Ascending aorta (tissue), 2 donors: ENCODE results near the gene PHF23. TPM values are rescaled to one million over a fixed set of nuclear protein-coding genes. Genes with fewer than 3 reads are reported as not detected.

Source experiments
- DNase-seq, 2 donors: peaks; one replicate each; pipeline ENCODE4 v3.0.0-alpha.2; 2019; ENCODE audit warnings: low spot score in 2 of 2
- H3K27ac ChIP-seq, 2 donors: fragments of 200-600 bp; sonication (generic); one replicate each; pipeline ENCODE4 v1.5.1; 2016 to 2017; ENCODE audit warnings: mild to moderate bottlenecking in 1 of 2
- H3K27me3 ChIP-seq: fragments of 200-600 bp; sonication (generic); one replicate; pipeline ENCODE4 v1.5.1; 2017
- H3K36me3 ChIP-seq, 2 donors: fragments of 200-600 bp; sonication (generic); one replicate each; pipeline ENCODE4 v1.5.1; 2016
- H3K4me1 ChIP-seq, 2 donors: fragments of 200-600 bp; sonication (generic); one replicate each; pipeline ENCODE4 v1.5.1; 2016 to 2017; ENCODE audit warnings: mild to moderate bottlenecking in 1 of 2
- H3K4me3 ChIP-seq, 2 donors: fragments of 200-600 bp; sonication (generic); one replicate each; pipeline ENCODE4 v1.5.1; 2016 to 2017; ENCODE audit warnings: mild to moderate bottlenecking in 1 of 2
- H3K9me3 ChIP-seq, 2 donors: fragments of 200-600 bp; sonication (generic); one replicate each; pipeline ENCODE4 v1.5.1; 2016
- CTCF ChIP-seq, 3 experiments: fragments of 200-600 bp in 2 of 3; fragments of 450-650 bp in 1 of 3; sonication (generic) in 2 of 3; IDR thresholded peaks; one replicate each; pipeline ENCODE4 v1.5.1; 2016 to 2019; ENCODE audit warnings: antibody characterized with exemption in 3 of 3, mild to moderate bottlenecking in 1 of 3, moderate library complexity in 1 of 3
- intact Hi-C: fragments of 100-400 bp; cut with DNase I; formaldehyde crosslinking; loops from one replicate; pipeline ENCODE4 v1.15.1; 2023
- total RNA-seq: library from RNA; depleted of rRNA; stranded (reverse); fragments of >200 nt; gene quantifications from one replicate; pipeline ENCODE4 v1.1.0, GENCODE V29; 2016

PHF23 gene
- total RNA-seq, 1 donor from 2014 or later = 13.3 TPM

- no peak overlapping the region for H3K4me3 ChIP-seq
- H3K27me3 ChIP-seq = no peaks in the 10 kb centered on the region
- intact Hi-C loops = no loop called here
- no peak overlapping the region for H3K27ac ChIP-seq
- DNase-seq = no peak
- H3K9me3 ChIP-seq = no peaks in the 10 kb centered on the region
- peaks cover 0 to 10% of the 10 kb centered on the region in 2 donors for H3K4me1 ChIP-seq
- H3K36me3 ChIP-seq = no peaks in the 10 kb centered on the region
- TF ChIP-seq CTCF (IDR thresholded peaks at IDR 0.05) = no peak
Observed at GRCh38 chr17:7208754-7209460, 30.4 kb downstream of the PHF23 start.

- no peak overlapping the region for H3K27ac ChIP-seq
- no peak overlapping the region for H3K4me3 ChIP-seq
Observed at GRCh38 chr17:7208027-7208571, 31.2 kb downstream of the PHF23 start.

GRCh38 chr17:7207120-7208001 is 31.9 kb downstream of the PHF23 start:
- H3K27ac ChIP-seq = no peak overlapping the region
- H3K27me3 ChIP-seq = no peaks in the 10 kb centered on the region
- DNase-seq = no peak
- no peaks in the 10 kb centered on the region for H3K9me3 ChIP-seq
- intact Hi-C loops = no loop called here
- peaks cover 8 to 13% of the 10 kb centered on the region in 2 donors for H3K36me3 ChIP-seq
- no peak overlapping the region for H3K4me3 ChIP-seq
- H3K4me1 ChIP-seq = peaks cover 0 to 10% of the 10 kb centered on the region in 2 donors
- TF ChIP-seq CTCF (IDR thresholded peaks at IDR 0.05) = no peak

More at GRCh38 chr17:7208027-7208571, 31.2 kb downstream of the PHF23 start:
- no peaks in the 10 kb centered on the region for H3K9me3 ChIP-seq
- TF ChIP-seq CTCF (IDR thresholded peaks at IDR 0.05) = no peak
- H3K36me3 ChIP-seq = peaks cover 1 to 6% of the 10 kb centered on the region in 2 donors
- H3K27me3 ChIP-seq = no peaks in the 10 kb centered on the region
- intact Hi-C loops = no loop called here
- DNase-seq = no peak
- peaks cover 0 to 10% of the 10 kb centered on the region in 2 donors for H3K4me1 ChIP-seq

GRCh38 chr17:7205561-7205960 is 33.7 kb downstream of the PHF23 start:
- H3K36me3 ChIP-seq = peaks cover 13 to 21% of the 10 kb centered on the region in 2 donors
- DNase-seq = no peak
- TF ChIP-seq CTCF (IDR thresholded peaks at IDR 0.05) = no peak
- peak overlapping the region; percentile 55 to 71 for H3K4me3 ChIP-seq
- H3K27ac ChIP-seq = peak overlapping the region; percentile 67 to 69
- H3K27me3 ChIP-seq = no peaks in the 10 kb centered on the region
- intact Hi-C loops = loop anchor here (1.0 kb wide), 1 partner anchor 9 kb away; no protein-coding TSS in a partner anchor
- no peaks in the 10 kb centered on the region for H3K9me3 ChIP-seq
- H3K4me1 ChIP-seq = peaks cover 0 to 10% of the 10 kb centered on the region in 2 donors

GRCh38 chr17:7204828-7205461 is 34.3 kb downstream of the PHF23 start:
- Histone ChIP-seq H3K4me1 (peaks cover 0 to 10% of the 10 kb centered on the region in 2 donors), H3K27ac (peak overlapping the region; percentile 67 to 69), H3K36me3 (peaks cover 13 to 21% of the 10 kb centered on the region in 2 donors), H3K4me3 (peak overlapping the region; percentile 55 to 71), H3K9me3 (no peaks in the 10 kb centered on the region), H3K27me3 (no peaks in the 10 kb centered on the region)
- peak; percentile 66 to 92 for DNase-seq
- TF ChIP-seq CTCF (IDR thresholded peaks at IDR 0.05) = no peak
- intact Hi-C loops = loop anchor here (1.0 kb wide), 1 partner anchor 9 kb away; no protein-coding TSS in a partner anchor
